ENCODE results near the gene PPP2R3B.

DNA sequence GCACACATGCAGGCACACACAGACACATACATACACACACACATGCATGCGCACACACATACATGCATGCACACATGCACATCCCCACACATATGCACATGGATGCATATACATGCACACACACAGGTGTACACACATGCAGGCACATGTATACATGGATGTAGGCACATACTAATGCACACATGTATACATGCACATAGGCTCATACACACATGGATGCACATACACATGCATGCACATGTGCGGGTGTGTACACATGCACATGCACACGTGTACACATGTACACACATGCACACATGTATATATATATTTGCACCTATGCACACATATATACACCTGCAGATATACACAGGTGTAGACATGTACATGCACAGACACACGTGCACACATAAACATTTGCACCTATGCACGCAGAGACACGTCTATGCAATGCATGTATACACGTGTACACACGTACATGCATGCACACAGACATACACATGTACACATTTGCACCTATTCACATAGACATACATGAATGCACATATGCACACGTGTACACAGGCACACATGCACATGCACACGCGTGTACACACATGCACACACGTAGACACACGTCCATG, 101.5 kb downstream of the PPP2R3B start:
- TF ChIP-seq POLR2A (IDR thresholded peaks at IDR 0.05) (no peak), CTCF (IDR thresholded peaks at IDR 0.05) (no peak)
